ENCODE data around the gene LRIG3. TPM values are rescaled to one million over a fixed set of nuclear protein-coding genes. Genes with fewer than 3 reads are reported as not detected.
"Not testable (repeated sequence)": the region's sequence is repeated elsewhere in the genome, so short reads cannot be mapped to it uniquely, and the experiment has no call there.

LRIG3 gene
- total RNA-seq, 2 donors from 2014 or later, result 0.19 TPM; not detected in 1

DNA sequence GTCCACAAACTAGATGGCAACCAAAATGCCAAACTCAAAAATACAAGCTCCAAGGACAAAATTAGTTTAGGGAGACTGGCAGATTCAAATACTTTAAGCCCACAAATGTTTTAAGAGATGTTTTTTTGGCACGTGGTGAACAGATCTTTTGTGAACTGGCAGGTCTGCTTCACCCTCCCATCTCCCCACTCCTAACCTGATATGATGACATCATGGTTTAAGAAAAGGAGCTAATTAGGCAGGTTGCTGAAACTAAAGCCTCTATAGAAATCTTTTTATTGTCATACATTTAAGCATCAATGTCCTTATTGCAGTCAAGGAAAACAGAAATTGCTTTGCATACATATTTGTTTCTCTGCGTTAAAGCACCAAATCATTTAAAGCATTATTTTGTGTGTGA, 5.8 kb downstream of the LRIG3 start:
- Mint-ChIP-seq H3K9me3 (no peaks in the 10 kb centered on the region), H3K4me1 (ENCODE audit: low read depth) (no peaks in the 10 kb centered on the region), H3K36me3 (ENCODE audit: insufficient read depth in 2 of 2) (no peaks in the 10 kb centered on the region), H3K27ac (no peak overlapping the region), H3K4me3 (no peak overlapping the region), H3K27me3 (ENCODE audit: low read depth) (peaks cover 25% of the 10 kb centered on the region)
- DNase-seq (no peak), ATAC-seq (replicated peaks in 1 of 2) (no peak)

DNA sequence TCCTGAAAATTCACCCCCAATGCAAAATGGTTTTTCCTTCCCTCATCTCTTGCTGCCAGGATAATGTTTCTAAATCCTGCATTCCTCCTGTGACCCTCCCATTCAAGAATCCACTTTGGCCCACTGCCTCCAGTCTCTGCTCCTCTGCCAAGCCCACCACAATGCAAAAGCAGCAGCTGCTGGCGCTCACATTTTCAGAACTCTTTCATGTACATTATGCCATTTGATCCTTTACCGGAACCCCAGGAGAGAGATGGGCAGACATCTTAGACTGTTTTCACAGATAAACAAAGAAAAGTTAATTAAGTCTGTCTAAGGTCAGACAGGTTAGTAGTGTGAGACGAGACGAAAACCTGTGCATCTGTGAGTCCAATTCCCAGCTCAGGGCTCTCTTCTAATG, 12.9 kb downstream of the LRIG3 start:
- Mint-ChIP-seq H3K9me3 (peaks cover 4 to 6% of the 10 kb centered on the region in 2 donors), H3K4me1 (ENCODE audit: low read depth) (no peaks in the 10 kb centered on the region), H3K27me3 (ENCODE audit: low read depth) (no peaks in the 10 kb centered on the region), H3K4me3 (no peak overlapping the region), H3K27ac (no peak overlapping the region), H3K36me3 (ENCODE audit: insufficient read depth in 2 of 2) (no peaks in the 10 kb centered on the region)
- no peak for DNase-seq
- no peak for ATAC-seq (replicated peaks in 1 of 2)

DNA sequence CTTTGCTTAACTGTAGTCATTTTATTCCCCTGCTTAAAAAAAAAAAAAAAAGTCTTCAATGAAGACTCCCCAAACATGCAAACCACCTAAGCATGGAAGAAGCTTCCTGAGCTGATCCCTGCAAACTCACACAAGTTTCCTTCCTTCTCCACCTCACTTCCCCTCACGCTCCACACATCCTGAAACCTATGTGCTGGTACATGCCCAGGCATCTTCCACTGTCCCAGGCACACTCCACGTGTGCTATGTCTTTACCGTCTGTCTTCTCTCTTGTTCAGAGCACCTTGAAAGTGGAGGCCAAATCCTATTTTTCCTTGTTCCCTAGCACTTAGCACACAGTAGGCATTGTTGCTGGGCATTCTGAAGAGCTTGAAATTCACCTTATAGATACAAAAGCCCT, 13.4 kb downstream of the LRIG3 start:
- Mint-ChIP-seq H3K9me3 (peaks cover 4 to 6% of the 10 kb centered on the region in 2 donors), H3K27me3 (ENCODE audit: low read depth) (no peaks in the 10 kb centered on the region), H3K36me3 (ENCODE audit: insufficient read depth in 2 of 2) (no peaks in the 10 kb centered on the region), H3K4me3 (no peak overlapping the region), H3K4me1 (ENCODE audit: low read depth) (no peaks in the 10 kb centered on the region), H3K27ac (no peak overlapping the region)
- no peak for ATAC-seq (replicated peaks in 1 of 2)
- no peak for DNase-seq

GRCh38 chr12:58905422-58905821, 14.9 kb downstream of the LRIG3 start:
- no peaks in the 10 kb centered on the region for H3K27me3 Mint-ChIP-seq (ENCODE audit: low read depth)
- no peak overlapping the region for H3K27ac Mint-ChIP-seq
- no peak for DNase-seq
- no peak overlapping the region for H3K4me3 Mint-ChIP-seq
- H3K9me3 Mint-ChIP-seq, result peaks cover 4 to 6% of the 10 kb centered on the region in 2 donors
- H3K4me1 Mint-ChIP-seq (ENCODE audit: low read depth), result no peaks in the 10 kb centered on the region
- no peaks in the 10 kb centered on the region for H3K36me3 Mint-ChIP-seq (ENCODE audit: insufficient read depth in 2 of 2)
- ATAC-seq (replicated peaks in 1 of 2), result no peak

GRCh38 chr12:58902726-58903125, 17.6 kb downstream of the LRIG3 start:
- DNase-seq; ATAC-seq (replicated peaks in 1 of 2); H3K9me3 Mint-ChIP-seq; H3K27ac Mint-ChIP-seq; H3K4me3 Mint-ChIP-seq; H3K36me3 Mint-ChIP-seq (ENCODE audit: insufficient read depth in 2 of 2); H3K27me3 Mint-ChIP-seq (ENCODE audit: low read depth); H3K4me1 Mint-ChIP-seq (ENCODE audit: low read depth): not testable (repeated sequence)

- no peaks in the 10 kb centered on the region for H3K27me3 Mint-ChIP-seq (ENCODE audit: low read depth)
- no peak overlapping the region for H3K27ac Mint-ChIP-seq
- ATAC-seq (replicated peaks in 1 of 2) (no peak), DNase-seq (no peak)
- peaks cover 0 to 3% of the 10 kb centered on the region in 2 donors for H3K9me3 Mint-ChIP-seq
- no peaks in the 10 kb centered on the region for H3K4me1 Mint-ChIP-seq (ENCODE audit: low read depth)
- peaks cover 0 to 2% of the 10 kb centered on the region in 2 donors for H3K36me3 Mint-ChIP-seq (ENCODE audit: insufficient read depth in 2 of 2)
- H3K4me3 Mint-ChIP-seq, result no peak overlapping the region
Observed at GRCh38 chr12:58901664-58902063, 18.6 kb downstream of the LRIG3 start.

- ATAC-seq (replicated peaks in 1 of 2), result no peak
- H3K36me3 Mint-ChIP-seq (ENCODE audit: insufficient read depth in 2 of 2), result peaks cover 0 to 2% of the 10 kb centered on the region in 2 donors
- H3K4me3 Mint-ChIP-seq, result no peak overlapping the region
- no peak overlapping the region for H3K27ac Mint-ChIP-seq
- no peak for DNase-seq
- no peaks in the 10 kb centered on the region for H3K4me1 Mint-ChIP-seq (ENCODE audit: low read depth)
- H3K9me3 Mint-ChIP-seq, result no peaks in the 10 kb centered on the region
- H3K27me3 Mint-ChIP-seq (ENCODE audit: low read depth), result no peaks in the 10 kb centered on the region
Observed at GRCh38 chr12:58897969-58898368, 22.3 kb downstream of the LRIG3 start.

DNA sequence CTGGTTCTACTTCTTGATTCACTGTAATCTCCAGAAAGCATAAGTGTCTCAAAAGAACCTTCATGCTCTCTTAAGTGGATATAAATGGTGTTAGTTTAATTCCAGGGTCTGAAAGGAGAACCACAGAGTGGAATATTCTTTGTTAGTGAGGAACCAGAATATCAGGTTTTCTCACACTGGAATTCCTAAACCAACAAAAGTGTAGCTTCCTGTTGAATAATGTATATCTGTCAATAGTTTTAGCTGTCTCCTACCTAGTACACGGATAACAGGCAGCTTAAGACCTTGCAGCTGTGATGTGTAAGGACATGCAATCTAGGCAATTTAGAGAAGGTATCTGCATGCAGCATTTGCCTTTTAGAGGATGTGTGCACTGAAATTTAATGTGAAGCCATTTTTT, 24.0 kb downstream of the LRIG3 start:
- Mint-ChIP-seq H3K27ac (no peak overlapping the region), H3K4me3 (no peak overlapping the region), H3K9me3 (no peaks in the 10 kb centered on the region)

GRCh38 chr12:58895053-58895452, 25.3 kb downstream of the LRIG3 start:
- no peak overlapping the region for H3K4me3 Mint-ChIP-seq
- peaks cover 0 to 2% of the 10 kb centered on the region in 2 donors for H3K36me3 Mint-ChIP-seq (ENCODE audit: insufficient read depth in 2 of 2)

More for the DNA sequence above, 24.0 kb downstream of the LRIG3 start:
- Mint-ChIP-seq H3K27me3 (ENCODE audit: low read depth) (no peaks in the 10 kb centered on the region), H3K4me1 (ENCODE audit: low read depth) (no peaks in the 10 kb centered on the region), H3K36me3 (ENCODE audit: insufficient read depth in 2 of 2) (peaks cover 0 to 2% of the 10 kb centered on the region in 2 donors)
- DNase-seq, result no peak
- no peak for ATAC-seq (replicated peaks in 1 of 2)

GRCh38 chr12:58894040-58894439, 26.3 kb downstream of the LRIG3 start:
- no peaks in the 10 kb centered on the region for H3K9me3 Mint-ChIP-seq
- no peaks in the 10 kb centered on the region for H3K36me3 Mint-ChIP-seq (ENCODE audit: insufficient read depth in 2 of 2)
- H3K4me1 Mint-ChIP-seq (ENCODE audit: low read depth), result no peaks in the 10 kb centered on the region
- no peak for ATAC-seq (replicated peaks in 1 of 2)
- H3K27ac Mint-ChIP-seq, result no peak overlapping the region
- no peaks in the 10 kb centered on the region for H3K27me3 Mint-ChIP-seq (ENCODE audit: low read depth)
- no peak for DNase-seq
- no peak overlapping the region for H3K4me3 Mint-ChIP-seq

More at GRCh38 chr12:58895053-58895452, 25.3 kb downstream of the LRIG3 start:
- Mint-ChIP-seq H3K27me3 (ENCODE audit: low read depth) (no peaks in the 10 kb centered on the region), H3K4me1 (ENCODE audit: low read depth) (no peaks in the 10 kb centered on the region), H3K27ac (no peak overlapping the region), H3K9me3 (no peaks in the 10 kb centered on the region)
- ATAC-seq (replicated peaks in 1 of 2), result no peak
- no peak for DNase-seq

DNA sequence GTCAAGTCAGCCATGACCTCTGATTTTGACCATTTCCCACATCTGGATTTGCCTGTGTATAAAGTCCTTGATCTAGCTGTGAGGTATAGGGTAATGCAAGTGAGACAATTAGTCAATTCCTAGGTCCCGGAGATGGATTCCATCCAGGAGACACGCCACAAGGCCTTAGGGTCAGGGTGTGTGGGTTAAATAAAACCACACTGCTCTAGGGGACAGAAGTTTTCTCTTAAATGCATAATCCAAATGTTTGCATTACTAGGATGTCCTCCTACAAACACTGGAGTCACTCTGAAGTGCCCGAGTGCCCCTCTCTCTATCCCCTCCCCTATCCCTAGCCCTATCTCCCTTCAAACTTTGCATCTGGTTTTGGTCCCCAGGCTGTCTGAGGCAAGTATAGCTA, 26.8 kb downstream of the LRIG3 start:
- H3K9me3 Mint-ChIP-seq, result no peaks in the 10 kb centered on the region
- no peaks in the 10 kb centered on the region for H3K36me3 Mint-ChIP-seq (ENCODE audit: insufficient read depth in 2 of 2)
- no peak for DNase-seq
- H3K27me3 Mint-ChIP-seq (ENCODE audit: low read depth), result no peaks in the 10 kb centered on the region
- no peaks in the 10 kb centered on the region for H3K4me1 Mint-ChIP-seq (ENCODE audit: low read depth)
- no peak overlapping the region for H3K27ac Mint-ChIP-seq
- no peak for ATAC-seq (replicated peaks in 1 of 2)
- no peak overlapping the region for H3K4me3 Mint-ChIP-seq

- DNase-seq, result no peak
- no peak for ATAC-seq (replicated peaks in 1 of 2)
- H3K4me3 Mint-ChIP-seq, result no peak overlapping the region
- no peaks in the 10 kb centered on the region for H3K9me3 Mint-ChIP-seq
- H3K27me3 Mint-ChIP-seq (ENCODE audit: low read depth), result no peaks in the 10 kb centered on the region
- no peaks in the 10 kb centered on the region for H3K4me1 Mint-ChIP-seq (ENCODE audit: low read depth)
- no peak overlapping the region for H3K27ac Mint-ChIP-seq
- no peaks in the 10 kb centered on the region for H3K36me3 Mint-ChIP-seq (ENCODE audit: insufficient read depth in 2 of 2)
Observed at GRCh38 chr12:58889557-58889956, 30.7 kb downstream of the LRIG3 start.

GRCh38 chr12:58888131-58888783, 32.0 kb downstream of the LRIG3 start:
- Mint-ChIP-seq H3K27me3 (ENCODE audit: low read depth) (no peaks in the 10 kb centered on the region), H3K4me3 (no peak overlapping the region), H3K4me1 (ENCODE audit: low read depth) (no peaks in the 10 kb centered on the region), H3K9me3 (no peaks in the 10 kb centered on the region), H3K36me3 (ENCODE audit: insufficient read depth in 2 of 2) (no peaks in the 10 kb centered on the region), H3K27ac (no peak overlapping the region)
- ATAC-seq (replicated peaks in 1 of 2) (no peak), DNase-seq (no peak)

- no peak overlapping the region for H3K4me3 Mint-ChIP-seq
- no peaks in the 10 kb centered on the region for H3K27me3 Mint-ChIP-seq (ENCODE audit: low read depth)
- H3K27ac Mint-ChIP-seq, result no peak overlapping the region
- ATAC-seq (replicated peaks in 1 of 2) (no peak), DNase-seq (no peak)
- no peaks in the 10 kb centered on the region for H3K4me1 Mint-ChIP-seq (ENCODE audit: low read depth)
- no peaks in the 10 kb centered on the region for H3K9me3 Mint-ChIP-seq
- H3K36me3 Mint-ChIP-seq (ENCODE audit: insufficient read depth in 2 of 2), result no peaks in the 10 kb centered on the region
Observed at GRCh38 chr12:58887068-58887467, 33.2 kb downstream of the LRIG3 start.

All from activated T-cell treated with anti-CD3 and anti-CD28 coated beads, Interleukin-2, amount 50 U/mL, for 72 hours (primary cell).